ENCODE measurements around the gene CNPY2. TPM values are rescaled to one million over a fixed set of nuclear protein-coding genes. Genes with fewer than 3 reads are reported as not detected.
"Not testable (repeated sequence)": the region's sequence is repeated elsewhere in the genome, so short reads cannot be mapped to it uniquely, and the experiment has no call there.

CNPY2 gene
- total RNA-seq, 1 donor from 2014 or later: 171 TPM

DNA sequence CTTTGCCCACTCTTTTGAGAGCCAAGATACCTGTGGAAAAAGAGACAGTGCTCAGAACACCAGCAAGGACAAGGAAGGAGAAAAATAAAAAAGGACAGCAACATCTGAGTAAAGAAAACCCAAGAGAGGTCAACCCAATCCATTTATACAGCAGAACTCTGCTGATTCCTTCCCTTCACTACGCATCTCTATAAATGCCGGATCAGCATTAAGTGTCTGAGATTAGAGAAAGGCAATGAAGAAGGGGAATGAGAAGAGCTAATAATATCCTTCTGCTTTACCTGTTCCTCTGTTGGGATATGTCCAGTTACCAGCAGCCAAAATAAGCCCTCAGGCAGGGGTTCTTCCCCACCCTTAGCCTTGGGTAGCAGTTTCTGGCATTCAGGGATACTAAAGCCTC, 33.2 kb downstream of the CNPY2 start:
- Mint-ChIP-seq H3K4me1 (no peaks in the 10 kb centered on the region), H3K36me3 (peaks cover 29% of the 10 kb centered on the region), H3K27me3 (ENCODE audit: low read depth) (no peaks in the 10 kb centered on the region), H3K4me3 (no peak overlapping the region), H3K27ac (no peak overlapping the region), H3K9me3 (no peaks in the 10 kb centered on the region)
- no peak for TF ChIP-seq CTCF (IDR thresholded peaks at IDR 0.05; ENCODE audit: unreplicated experiment)
- DNase-seq (ENCODE audit: low spot score in 2 of 2, unreplicated experiment in 2 of 2): no peak

- DNase-seq (ENCODE audit: low spot score in 2 of 2, unreplicated experiment in 2 of 2): no peak
- no peak for TF ChIP-seq CTCF (IDR thresholded peaks at IDR 0.05; ENCODE audit: unreplicated experiment)
- Mint-ChIP-seq H3K27ac (no peak overlapping the region), H3K36me3 (peaks cover 29% of the 10 kb centered on the region), H3K9me3 (no peaks in the 10 kb centered on the region), H3K4me3 (no peak overlapping the region), H3K4me1 (no peaks in the 10 kb centered on the region), H3K27me3 (ENCODE audit: low read depth) (no peaks in the 10 kb centered on the region)
These were observed 33.8 kb downstream of the CNPY2 start for GRCh38 chr12:56282030-56282429.

DNA sequence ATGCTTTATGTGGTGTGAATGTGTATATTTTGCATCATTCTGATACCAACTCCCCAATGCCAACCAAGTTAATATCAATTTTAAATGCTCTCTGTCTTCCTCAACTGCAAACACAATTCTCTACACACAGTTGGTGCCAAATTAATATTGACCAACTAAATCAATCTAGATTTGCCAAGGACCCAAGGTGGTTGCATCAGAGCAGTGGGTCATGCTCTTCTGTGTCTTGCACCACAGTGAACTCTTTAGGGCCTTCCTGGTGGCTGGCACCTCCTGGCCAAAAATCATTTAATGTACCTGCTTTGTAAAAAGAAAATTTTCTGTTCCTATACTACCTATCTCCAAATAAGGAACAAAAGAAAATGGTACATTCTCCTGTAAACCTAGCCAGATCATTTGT, 34.9 kb downstream of the CNPY2 start:
- TF ChIP-seq CTCF (IDR thresholded peaks at IDR 0.05; ENCODE audit: unreplicated experiment): no peak
- H3K9me3 Mint-ChIP-seq: no peaks in the 10 kb centered on the region
- H3K27me3 Mint-ChIP-seq (ENCODE audit: low read depth): no peaks in the 10 kb centered on the region
- H3K36me3 Mint-ChIP-seq: peaks cover 31% of the 10 kb centered on the region
- no peak overlapping the region for H3K27ac Mint-ChIP-seq
- no peak overlapping the region for H3K4me3 Mint-ChIP-seq
- no peaks in the 10 kb centered on the region for H3K4me1 Mint-ChIP-seq
- no peak for DNase-seq (ENCODE audit: low spot score in 2 of 2, unreplicated experiment in 2 of 2)

- Mint-ChIP-seq H3K27ac (no peak overlapping the region), H3K4me1 (no peaks in the 10 kb centered on the region), H3K36me3 (peaks cover 35% of the 10 kb centered on the region), H3K4me3 (no peak overlapping the region), H3K27me3 (ENCODE audit: low read depth) (no peaks in the 10 kb centered on the region), H3K9me3 (no peaks in the 10 kb centered on the region)
- TF ChIP-seq CTCF (IDR thresholded peaks at IDR 0.05; ENCODE audit: unreplicated experiment): no peak
- no peak for DNase-seq (ENCODE audit: low spot score in 2 of 2, unreplicated experiment in 2 of 2)
These were observed 36.9 kb downstream of the CNPY2 start for GRCh38 chr12:56278905-56279304.

- no peaks in the 10 kb centered on the region for H3K9me3 Mint-ChIP-seq
- no peaks in the 10 kb centered on the region for H3K27me3 Mint-ChIP-seq (ENCODE audit: low read depth)
- H3K4me1 Mint-ChIP-seq: no peaks in the 10 kb centered on the region
- H3K36me3 Mint-ChIP-seq: peaks cover 32% of the 10 kb centered on the region
- no peak overlapping the region for H3K4me3 Mint-ChIP-seq
- DNase-seq (ENCODE audit: low spot score in 2 of 2, unreplicated experiment in 2 of 2): no peak
- no peak for TF ChIP-seq CTCF (IDR thresholded peaks at IDR 0.05; ENCODE audit: unreplicated experiment)
- H3K27ac Mint-ChIP-seq: no peak overlapping the region
These were observed 41.5 kb downstream of the CNPY2 start for GRCh38 chr12:56274299-56274698.

- H3K4me1 Mint-ChIP-seq; H3K27me3 Mint-ChIP-seq (ENCODE audit: low read depth); DNase-seq (ENCODE audit: low spot score in 2 of 2, unreplicated experiment in 2 of 2); H3K4me3 Mint-ChIP-seq; H3K27ac Mint-ChIP-seq; H3K9me3 Mint-ChIP-seq: not testable (repeated sequence)
- peaks cover 30% of the 10 kb centered on the region for H3K36me3 Mint-ChIP-seq
These were observed 43.3 kb downstream of the CNPY2 start for GRCh38 chr12:56272468-56272867.
